SK-N-MC (cell line): ENCODE results near the gene WTAP.
"Not testable (repeated sequence)": the region's sequence is repeated elsewhere in the genome, so short reads cannot be mapped to it uniquely, and the experiment has no call there.

ENCODE experiments used
- DNase-seq: peaks from one replicate; pipeline ENCODE4 v3.0.0-alpha.2; 2011; ENCODE audit warnings: low read depth, low spot score
- H3K27ac ChIP-seq: fragments of 200-600 bp; sonication (generic); 2 replicates; pipeline ENCODE4 v1.5.1; 2016; ENCODE audit warnings: mixed run types
- H3K36me3 ChIP-seq: fragments of 200-600 bp; sonication (generic); 2 replicates; pipeline ENCODE4 v1.6.1; 2017; ENCODE audit warnings: antibody characterized with exemption, low read length, mixed read lengths; ENCODE audit not compliant: insufficient read depth
- H3K4me3 ChIP-seq: fragments of 200-600 bp; sonication (generic); 2 replicates; pipeline ENCODE4 v1.5.1; 2016
- H3K9ac ChIP-seq: fragments of 200-600 bp; sonication (generic); 2 replicates; pipeline ENCODE4 v1.8.0; 2017; ENCODE audit warnings: mixed run types, mixed read lengths; ENCODE audit not compliant: insufficient read length
- H3K9me3 ChIP-seq: fragments of 200-600 bp; sonication (generic); 2 replicates; pipeline ENCODE4 v1.6.1; 2017; ENCODE audit warnings: low read depth, mild to moderate bottlenecking, antibody characterized with exemption, low read length, moderate library complexity, mixed read lengths
- EZH2 ChIP-seq: fragments of 200-600 bp; sonication (generic); IDR thresholded peaks from one replicate; pipeline ENCODE4 v1.6.1; 2017; ENCODE audit warnings: antibody characterized with exemption
- FOXP2 ChIP-seq: optimal IDR thresholded peaks from 2 replicates; pipeline ENCODE3; 2011; ENCODE audit warnings: mild to moderate bottlenecking, moderate library complexity; ENCODE audit not compliant: insufficient read depth; ENCODE audit errors: extremely low read length, control extremely low read depth
- POLR2AphosphoS5 ChIP-seq: IDR thresholded peaks from 2 replicates; pipeline ENCODE4 v1.6.1; 2012; ENCODE audit warnings: mild to moderate bottlenecking, low read depth, low read length, borderline replicate concordance

WTAP gene

DNA sequence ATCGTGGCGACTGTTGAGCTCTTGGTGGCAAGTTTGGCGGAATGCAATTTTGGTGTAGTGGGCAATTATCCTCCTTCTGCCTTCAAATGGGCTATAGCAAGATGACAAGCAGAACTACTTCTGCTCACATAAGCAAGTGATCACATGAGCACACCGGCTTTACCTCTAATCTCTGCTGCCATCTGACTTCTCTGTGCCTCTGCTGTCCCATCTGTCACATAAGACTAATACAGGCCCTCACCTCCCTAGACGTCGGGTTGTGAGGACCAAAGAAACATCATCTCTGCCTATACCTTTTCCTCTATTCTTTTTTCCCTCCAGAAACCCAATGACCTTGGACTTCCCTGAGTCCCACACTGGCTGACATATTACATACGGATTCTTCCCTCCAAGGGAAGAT, 13.3 kb upstream of the WTAP start:
- Histone ChIP-seq H3K9me3 (no peaks in the 10 kb centered on the region), H3K36me3 (no peaks in the 10 kb centered on the region), H3K9ac (no peak overlapping the region), H3K4me3 (no peak overlapping the region), H3K27ac (no peak overlapping the region)
- TF ChIP-seq EZH2 (no peak), FOXP2 (no peak), POLR2AphosphoS5 (no peak)
- DNase-seq: no peak

DNA sequence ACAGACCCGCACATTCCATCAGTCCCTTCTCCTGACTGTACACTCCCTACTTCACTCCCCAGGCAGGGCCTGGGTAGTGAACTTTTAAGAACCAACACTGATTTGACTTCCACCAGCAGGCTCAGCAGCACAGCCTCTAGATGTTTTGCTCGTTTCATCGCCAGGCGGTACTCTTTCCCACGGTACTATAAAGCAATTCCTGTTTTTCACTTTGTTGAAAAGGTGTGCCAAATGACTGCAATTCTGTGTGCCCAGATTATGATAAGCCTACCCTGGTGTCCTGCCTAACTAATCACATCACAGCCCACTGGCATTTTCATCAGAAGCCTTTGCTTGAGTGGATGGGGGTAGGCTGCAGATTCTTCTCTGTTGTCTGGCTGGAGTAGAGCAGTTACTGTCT, 12.9 kb upstream of the WTAP start:
- TF ChIP-seq POLR2AphosphoS5 (no peak), FOXP2 (no peak), EZH2 (no peak)
- Histone ChIP-seq H3K36me3 (no peaks in the 10 kb centered on the region), H3K9me3 (no peaks in the 10 kb centered on the region), H3K27ac (no peak overlapping the region), H3K4me3 (no peak overlapping the region), H3K9ac (no peak overlapping the region)
- no peak for DNase-seq

DNA sequence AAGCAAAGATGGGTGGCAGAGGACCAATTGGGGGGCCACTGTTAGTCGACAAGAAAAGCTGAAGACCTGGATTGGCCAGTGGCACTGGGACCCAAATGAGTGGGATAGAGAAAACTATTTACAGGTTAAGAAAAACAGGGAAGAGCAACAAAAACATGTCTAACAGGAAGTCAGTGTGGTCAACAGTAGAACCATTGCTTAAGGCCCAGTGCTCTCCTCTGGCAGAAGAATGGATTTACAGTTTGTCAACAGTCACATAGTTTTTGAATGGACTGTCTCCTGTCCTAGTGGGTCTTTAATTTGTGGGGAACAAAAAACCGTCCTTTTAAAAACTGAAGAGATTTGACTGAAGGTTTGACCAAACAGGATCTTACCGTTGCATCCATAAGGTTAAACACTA, 12.1 kb upstream of the WTAP start:
- no peak overlapping the region for H3K4me3 ChIP-seq
- H3K36me3 ChIP-seq: no peaks in the 10 kb centered on the region
- H3K9ac ChIP-seq: no peak overlapping the region
- H3K9me3 ChIP-seq: no peaks in the 10 kb centered on the region
- H3K27ac ChIP-seq: no peak overlapping the region
- DNase-seq: no peak
- TF ChIP-seq POLR2AphosphoS5: no peak
- TF ChIP-seq FOXP2: no peak
- TF ChIP-seq EZH2: no peak

DNA sequence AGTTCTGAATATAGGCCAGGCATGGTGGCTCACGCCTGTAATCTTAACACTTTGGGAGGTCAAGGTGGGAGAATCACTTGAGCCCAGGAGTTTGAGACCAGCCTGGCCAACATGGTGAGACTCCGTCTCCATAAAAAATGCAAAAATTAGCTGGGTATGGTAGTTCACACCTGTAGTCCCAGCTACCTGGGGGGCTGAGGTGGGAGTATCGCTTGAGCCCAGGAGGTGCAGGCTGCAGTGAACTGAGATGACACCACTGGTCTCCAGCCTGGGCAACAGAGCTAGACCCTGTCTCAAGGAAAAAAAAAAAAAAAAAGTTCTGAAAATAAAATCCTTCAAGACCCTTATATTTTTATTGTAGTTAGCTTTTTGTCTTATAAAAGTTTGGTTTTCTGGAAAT, 11.7 kb upstream of the WTAP start:
- Histone ChIP-seq H3K36me3 (no peaks in the 10 kb centered on the region), H3K27ac (no peak overlapping the region), H3K9me3 (no peaks in the 10 kb centered on the region), H3K4me3 (no peak overlapping the region), H3K9ac (no peak overlapping the region)
- TF ChIP-seq POLR2AphosphoS5 (no peak), EZH2 (no peak)
- no peak for DNase-seq

- Histone ChIP-seq H3K36me3 (no peaks in the 10 kb centered on the region), H3K9ac (no peak overlapping the region), H3K9me3 (no peaks in the 10 kb centered on the region), H3K4me3 (no peak overlapping the region), H3K27ac (no peak overlapping the region)
- DNase-seq: no peak
- no peak for TF ChIP-seq FOXP2
- TF ChIP-seq POLR2AphosphoS5: no peak
- TF ChIP-seq EZH2: no peak
Measured at GRCh38 chr6:159716247-159717096, 10.8 kb upstream of the WTAP start.

- TF ChIP-seq FOXP2: no peak
- no peak for TF ChIP-seq POLR2AphosphoS5
- TF ChIP-seq EZH2: no peak
- no peak overlapping the region for H3K9ac ChIP-seq
- H3K9me3 ChIP-seq: no peaks in the 10 kb centered on the region
- H3K27ac ChIP-seq: no peak overlapping the region
- no peak for DNase-seq
- H3K36me3 ChIP-seq: 0 out of 2 replicates have a peak, but pooled peaks cover 6% of the 10 kb centered on the region
- H3K4me3 ChIP-seq: no peak overlapping the region
Measured at GRCh38 chr6:159718634-159719033, 8.7 kb upstream of the WTAP start.

DNA sequence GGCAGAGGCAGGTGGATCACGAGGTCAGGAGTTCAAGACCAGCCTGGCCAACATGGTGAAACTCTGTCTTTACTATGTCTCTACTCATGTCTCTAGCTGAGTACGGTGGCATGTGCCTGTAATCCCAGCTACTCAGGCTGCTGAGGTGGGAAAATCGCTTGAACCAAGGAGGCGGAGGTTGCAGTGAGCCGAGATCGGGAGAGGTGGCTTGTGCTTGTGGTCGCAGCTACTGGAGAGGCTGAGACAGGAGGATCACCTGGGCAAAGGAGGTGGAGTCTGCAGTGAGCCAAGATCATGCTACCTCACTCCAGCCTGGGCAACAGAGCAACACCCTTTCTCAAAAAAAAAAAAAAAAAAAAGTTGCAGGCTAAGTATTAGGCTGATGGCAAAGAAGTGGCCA, 8.0 kb upstream of the WTAP start:
- no peak overlapping the region for H3K4me3 ChIP-seq
- H3K27ac ChIP-seq: no peak overlapping the region
- no peak overlapping the region for H3K9ac ChIP-seq
- no peaks in the 10 kb centered on the region for H3K9me3 ChIP-seq
- TF ChIP-seq EZH2 (no peak), FOXP2 (no peak), POLR2AphosphoS5 (no peak)
- 0 out of 2 replicates have a peak, but pooled peaks cover 6% of the 10 kb centered on the region for H3K36me3 ChIP-seq
- DNase-seq: no peak

DNA sequence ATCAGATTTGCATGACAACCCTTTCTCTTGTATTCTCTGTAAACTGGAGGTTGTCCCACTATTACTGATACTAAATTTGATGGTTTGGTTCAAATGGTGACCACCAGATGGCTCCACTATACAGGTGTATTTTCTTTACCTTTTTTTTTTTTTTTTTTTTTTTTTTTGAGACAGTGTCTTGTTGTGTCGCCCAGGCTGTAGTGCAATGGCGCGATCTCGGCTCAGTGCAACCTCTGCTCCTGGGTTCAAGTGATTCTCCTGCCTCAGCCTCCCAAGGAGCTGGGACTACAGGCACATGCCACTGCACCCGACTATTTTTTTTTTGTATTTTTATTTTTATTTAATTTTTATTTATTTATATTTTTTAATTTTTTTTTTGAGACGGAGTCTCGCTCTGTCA, 6.6 kb upstream of the WTAP start:
- Histone ChIP-seq H3K36me3 (0 out of 2 replicates have a peak, but pooled peaks cover 6% of the 10 kb centered on the region), H3K4me3 (no peak overlapping the region), H3K9me3 (no peaks in the 10 kb centered on the region), H3K27ac (no peak overlapping the region), H3K9ac (no peak overlapping the region)
- DNase-seq: no peak
- TF ChIP-seq EZH2 (no peak), FOXP2 (no peak), POLR2AphosphoS5 (no peak)

GRCh38 chr6:159721981-159722380, 5.3 kb upstream of the WTAP start:
- H3K36me3 ChIP-seq, H3K9me3 ChIP-seq, H3K27ac ChIP-seq, H3K9ac ChIP-seq, H3K4me3 ChIP-seq, DNase-seq: not testable (repeated sequence)
